SK-N-SH (cell line): ENCODE data around the gene RPGR. TPM values are rescaled to one million over a fixed set of nuclear protein-coding genes. Genes with fewer than 3 reads are reported as not detected.

Experiments used
- CTCF ChIA-PET: fragments of 300-600, 350-600 bp; formaldehyde crosslinking; extraction: SDS; loops from one replicate; lab custom pipeline; 2021; lab: Yijun Ruan, JAX
- POLR2A ChIA-PET: fragments of 350-600 bp; sonication (Branson Sonifier 250); formaldehyde crosslinking; extraction: SDS; loops from one replicate; lab custom pipeline; 2020; ENCODE audit warnings: antibody characterized with exemption, inconsistent platforms; lab: Yijun Ruan, JAX
- DNase-seq: peaks from one replicate; pipeline ENCODE4 v3.0.0; 2012
- H2AFZ ChIP-seq: fragments of 200-600 bp; sonication (generic); 2 replicates; pipeline ENCODE4 v1.8.1; 2016; ENCODE audit warnings: antibody characterized with exemption, mild to moderate bottlenecking, low read depth
- H3F3A ChIP-seq: fragments of 200-600 bp; sonication (generic); replicated peaks from 2 replicates; pipeline ENCODE3; 2016; ENCODE audit warnings: antibody characterized with exemption, mild to moderate bottlenecking; ENCODE audit not compliant: insufficient read depth
- H3K27ac ChIP-seq, 2 experiments: fragments of 200-500 bp in 1 of 2; fragments of 200-600 bp in 1 of 2; sonication (Bioruptor generic) in 1 of 2; sonication (generic), shearing (Covaris generic) in 1 of 2; 2 replicates each; pipeline versions ENCODE4 v1.5.1 to v1.6.1; 2014 to 2016; ENCODE audit warnings: low read depth in 2 of 2, inconsistent platforms in 1 of 2, low read length in 1 of 2, mild to moderate bottlenecking in 1 of 2, mixed read lengths in 1 of 2
- H3K27me3 ChIP-seq: fragments of 200-600 bp; sonication (generic), shearing (Covaris generic); 2 replicates; pipeline ENCODE4 v1.6.1; 2016; ENCODE audit warnings: mixed run types; ENCODE audit not compliant: insufficient read depth
- H3K36me3 ChIP-seq, 2 experiments: fragments of 200-500 bp in 1 of 2; fragments of 200-600 bp in 1 of 2; sonication (Bioruptor generic) in 1 of 2; sonication (generic) in 1 of 2; replicated peaks in 1 of 2; 2 replicates each; pipeline versions ENCODE3 to v1.5.1; 2014 to 2016; ENCODE audit warnings: low read length in 1 of 2, mild to moderate bottlenecking in 1 of 2; ENCODE audit not compliant: insufficient read depth in 2 of 2, control insufficient read depth in 1 of 2
- H3K4me1 ChIP-seq, 2 experiments: fragments of 200-500 bp in 1 of 2; fragments of 200-600 bp in 1 of 2; sonication (Bioruptor generic) in 1 of 2; sonication (generic), shearing (Covaris generic) in 1 of 2; 2 replicates each; pipeline versions ENCODE4 v1.5.1 to v1.6.1; 2014 to 2016; ENCODE audit warnings: low read depth in 1 of 2, low read length in 1 of 2, mixed run types in 1 of 2; ENCODE audit not compliant: insufficient read depth in 2 of 2, control insufficient read depth in 1 of 2
- H3K4me2 ChIP-seq: fragments of 200-600 bp; sonication (generic), shearing (Covaris generic); 2 replicates; pipeline ENCODE4 v1.6.1; 2017; ENCODE audit warnings: mixed run types
- H3K4me3 ChIP-seq, 2 experiments: fragments of 200-500 bp in 1 of 2; fragments of 200-600 bp in 1 of 2; sonication (Bioruptor generic) in 1 of 2; sonication (generic), shearing (Covaris generic) in 1 of 2; 2 replicates each; pipeline versions ENCODE4 v1.5.1 to v1.8.1; 2014 to 2016; ENCODE audit warnings: low read depth in 2 of 2, inconsistent platforms in 1 of 2, low read length in 1 of 2, mild to moderate bottlenecking in 1 of 2, mixed read lengths in 1 of 2, moderate library complexity in 1 of 2
- H3K79me2 ChIP-seq: fragments of 200-600 bp; sonication (generic); 2 replicates; pipeline ENCODE4 v1.8.1; 2017; ENCODE audit warnings: mild to moderate bottlenecking; ENCODE audit not compliant: insufficient read depth
- H3K9ac ChIP-seq: fragments of 200-600 bp; sonication (generic); 2 replicates; pipeline ENCODE4 v1.6.1; 2017; ENCODE audit warnings: mixed run types
- H3K9me2 ChIP-seq: fragments of 200-600 bp; sonication (generic); 2 replicates; pipeline ENCODE4 v1.6.1; 2017; ENCODE audit warnings: mixed run types
- H3K9me3 ChIP-seq: fragments of 200-600 bp; sonication (generic); 2 replicates; pipeline ENCODE4 v1.6.1; 2017; ENCODE audit warnings: mixed run types, mild to moderate bottlenecking, moderate library complexity
- H4K20me1 ChIP-seq: fragments of 200-600 bp; sonication (generic); 2 replicates; pipeline ENCODE4 v1.6.1; 2017; ENCODE audit warnings: mild to moderate bottlenecking, mixed run types; ENCODE audit not compliant: insufficient read depth
- CHD2 ChIP-seq: fragments of 150-350 bp; IDR thresholded peaks from 2 replicates; pipeline ENCODE4 v1.6.1; 2018; ENCODE audit warnings: low read length; ENCODE audit not compliant: partially characterized antibody
- ELF1 ChIP-seq: IDR thresholded peaks from 2 replicates; pipeline ENCODE4 v1.4.0; 2012
- FOXM1 ChIP-seq: IDR thresholded peaks from 2 replicates; pipeline ENCODE4 v1.4.0; 2012; ENCODE audit warnings: low read depth, mild to moderate bottlenecking
- GABPA ChIP-seq: IDR thresholded peaks from 2 replicates; pipeline ENCODE4 v1.4.0; 2012; ENCODE audit warnings: low read depth, mild to moderate bottlenecking
- GATA2 ChIP-seq: sonication (generic); formaldehyde crosslinking; IDR thresholded peaks from 2 replicates; pipeline ENCODE4 v1.5.0; 2020; ENCODE audit warnings: mild to moderate bottlenecking, missing genetic modification reagents
- JUND ChIP-seq: IDR thresholded peaks from 2 replicates; pipeline ENCODE4 v1.4.0; 2012
- MEF2A ChIP-seq: IDR thresholded peaks from 2 replicates; pipeline ENCODE4 v1.4.0; 2012; ENCODE audit warnings: low read depth, borderline replicate concordance
- MXI1 ChIP-seq: IDR thresholded peaks from 2 replicates; pipeline ENCODE4 v1.6.1; 2012; ENCODE audit warnings: mild to moderate bottlenecking, low read depth, low read length, improper control_type of control experiment
- NFIC ChIP-seq: IDR thresholded peaks from 2 replicates; pipeline ENCODE4 v1.4.0; 2012; ENCODE audit warnings: borderline replicate concordance
- NRF1 ChIP-seq: IDR thresholded peaks from 2 replicates; pipeline ENCODE4 v1.6.1; 2012; ENCODE audit warnings: low read depth, mild to moderate bottlenecking, low read length
- POLR2AphosphoS5 ChIP-seq: IDR thresholded peaks from 2 replicates; pipeline ENCODE4 v1.6.1; 2012; ENCODE audit warnings: low read depth, low read length
- RCOR1 ChIP-seq: fragments of 150-350 bp; IDR thresholded peaks from 2 replicates; pipeline ENCODE4 v1.6.1; 2017; ENCODE audit warnings: antibody characterized with exemption, low read length
- SMC3 ChIP-seq: IDR thresholded peaks from 2 replicates; pipeline ENCODE4 v1.6.1; 2012; ENCODE audit warnings: low read depth, low read length, improper control_type of control experiment
- TAF1 ChIP-seq: IDR thresholded peaks from 2 replicates; pipeline ENCODE4 v1.6.1; 2012; ENCODE audit warnings: low read depth, mild to moderate bottlenecking, low read length, moderate library complexity, borderline replicate concordance
- TCF12 ChIP-seq: IDR thresholded peaks from 2 replicates; pipeline ENCODE4 v1.4.0; 2012
- WGBS: methylation state at CpG from one replicate; pipeline ENCODE4 v1.1.6; 2017; ENCODE audit warnings: low lambda C conversion rate; 5-methylcytosine and 5-hydroxymethylcytosine counted together
- polyA plus RNA-seq, 3 experiments: library from polyadenylated mRNA; depleted of rRNA; stranded (reverse); fragments of >200 nt; gene quantifications; 2 replicates each; pipeline ENCODE4 v1.2.3, GENCODE V29; 2012
- TF ChIP-seq, protein P1 (sequence below): fragments of 200-600 bp; sonication (generic); IDR thresholded peaks from 2 replicates; pipeline ENCODE4 v1.6.1; 2017; ENCODE audit warnings: antibody characterized with exemption, mild to moderate bottlenecking, moderate library complexity
- TF ChIP-seq, protein P2 (sequence below): fragments of 150-350 bp; IDR thresholded peaks from 2 replicates; pipeline ENCODE4 v1.6.1; 2017; ENCODE audit warnings: antibody characterized with exemption, low read length, low read depth, borderline replicate concordance
- TF ChIP-seq, protein P3 (sequence below): IDR thresholded peaks from 2 replicates; pipeline ENCODE4; 2012
- TF ChIP-seq, protein P4 (sequence below): IDR thresholded peaks from 2 replicates; pipeline ENCODE4 v1.6.1; 2012; ENCODE audit warnings: mild to moderate bottlenecking, low read depth, low read length, moderate library complexity

Gene RPGR
- polyA plus RNA-seq, 1 of the 3 experiments (the other 2 are of a cell fraction): 1.2 TPM

DNA sequence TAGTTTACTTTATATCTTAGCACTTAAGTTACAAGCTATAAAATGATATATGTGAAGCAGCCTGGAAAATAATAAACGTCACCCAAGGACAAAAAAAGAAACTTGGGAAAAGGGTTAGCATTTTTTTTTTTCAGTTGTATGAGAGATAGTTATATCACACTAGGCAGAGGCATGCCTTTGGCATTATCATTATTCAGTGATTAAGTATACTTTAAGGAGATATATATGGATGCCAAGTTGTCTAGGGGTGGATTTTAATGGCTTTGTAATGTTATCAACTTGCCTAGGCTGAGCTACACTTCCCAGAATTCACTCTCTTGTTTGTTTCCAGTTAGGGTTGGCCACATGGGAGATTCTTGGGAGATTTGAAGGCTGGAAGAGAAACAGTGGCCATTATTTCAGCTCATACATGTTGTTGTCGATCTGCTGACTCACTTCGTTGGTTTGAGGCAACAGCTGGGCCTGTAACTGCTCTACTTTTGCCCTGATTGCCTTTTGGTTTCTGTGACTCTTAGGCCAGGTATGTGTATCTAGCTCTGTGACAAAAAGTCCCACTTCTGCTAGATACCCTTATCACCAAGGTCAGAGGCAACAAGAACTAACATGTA lies 95.1 kb downstream of the RPGR start:
- Histone ChIP-seq H3K4me3 (no peak overlapping the region), H4K20me1 (no peaks in the 10 kb centered on the region), H3K79me2 (no peaks in the 10 kb centered on the region), H2AFZ (no peak overlapping the region), H3K4me2 (no peak overlapping the region), H3K9ac (no peak overlapping the region), H3K36me3 (no peaks in the 10 kb centered on the region), H3K27ac (no peak overlapping the region), H3F3A (no peaks in the 10 kb centered on the region), H3K9me3 (no peaks in the 10 kb centered on the region), H3K9me2 (no peaks in the 10 kb centered on the region), H3K4me1 (no peaks in the 10 kb centered on the region), H3K27me3 (no peaks in the 10 kb centered on the region)
- POLR2A ChIA-PET: no interaction called here
- 37% methylated on average over 3 of the region's 3 CpGs for WGBS
- no peak for DNase-seq
- CTCF ChIA-PET: interaction anchor here (0.7 to 1.6 kb wide), 3 partner anchors 12 to 66 kb away, joined by 3 to 9 read pairs (median 3); no protein-coding TSS in a partner anchor
- TF ChIP-seq TCF12: peak; percentile 6; the same call in 1 of the 2 replicates
- TF ChIP-seq ELF1: no peak
- TF ChIP-seq, protein P1, sequence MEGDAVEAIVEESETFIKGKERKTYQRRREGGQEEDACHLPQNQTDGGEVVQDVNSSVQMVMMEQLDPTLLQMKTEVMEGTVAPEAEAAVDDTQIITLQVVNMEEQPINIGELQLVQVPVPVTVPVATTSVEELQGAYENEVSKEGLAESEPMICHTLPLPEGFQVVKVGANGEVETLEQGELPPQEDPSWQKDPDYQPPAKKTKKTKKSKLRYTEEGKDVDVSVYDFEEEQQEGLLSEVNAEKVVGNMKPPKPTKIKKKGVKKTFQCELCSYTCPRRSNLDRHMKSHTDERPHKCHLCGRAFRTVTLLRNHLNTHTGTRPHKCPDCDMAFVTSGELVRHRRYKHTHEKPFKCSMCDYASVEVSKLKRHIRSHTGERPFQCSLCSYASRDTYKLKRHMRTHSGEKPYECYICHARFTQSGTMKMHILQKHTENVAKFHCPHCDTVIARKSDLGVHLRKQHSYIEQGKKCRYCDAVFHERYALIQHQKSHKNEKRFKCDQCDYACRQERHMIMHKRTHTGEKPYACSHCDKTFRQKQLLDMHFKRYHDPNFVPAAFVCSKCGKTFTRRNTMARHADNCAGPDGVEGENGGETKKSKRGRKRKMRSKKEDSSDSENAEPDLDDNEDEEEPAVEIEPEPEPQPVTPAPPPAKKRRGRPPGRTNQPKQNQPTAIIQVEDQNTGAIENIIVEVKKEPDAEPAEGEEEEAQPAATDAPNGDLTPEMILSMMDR: no peak
- no peak for TF ChIP-seq RCOR1
- TF ChIP-seq CHD2: no peak

DNA sequence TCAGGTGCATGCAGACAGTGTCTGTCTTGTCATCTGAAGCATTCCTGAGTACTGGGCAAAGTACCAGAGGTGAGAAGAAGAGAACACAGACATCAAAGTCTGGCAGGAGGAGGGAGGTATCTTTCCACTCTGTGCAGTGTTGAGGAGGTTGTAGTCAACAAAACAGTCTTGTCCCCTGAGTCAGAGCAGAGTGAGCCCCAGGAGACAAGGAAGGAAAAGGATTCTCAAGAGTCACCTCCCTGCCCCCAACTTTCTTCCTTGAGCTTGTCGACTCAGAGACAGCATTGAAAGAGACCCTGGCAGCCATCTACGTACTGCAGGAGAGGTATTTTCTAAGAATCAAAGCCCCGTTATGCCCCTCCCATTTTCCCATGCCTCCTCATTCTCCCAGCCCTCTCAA lies 102.2 kb downstream of the RPGR start:
- H3K9me3 ChIP-seq: no peaks in the 10 kb centered on the region
- CTCF ChIA-PET: no interaction called here
- no peak overlapping the region for H3K27ac ChIP-seq
- H4K20me1 ChIP-seq: no peaks in the 10 kb centered on the region
- H3K9ac ChIP-seq: 0 out of 2 replicates have a peak overlapping the region, but pooled peaks have one; percentile 9
- peak overlapping the region; percentile 11; the same call in 1 of the 2 replicates for H3K4me2 ChIP-seq
- no peaks in the 10 kb centered on the region for H3F3A ChIP-seq
- DNase-seq: no peak
- no peaks in the 10 kb centered on the region for H3K9me2 ChIP-seq
- peaks cover 0 to under 1% of the 10 kb centered on the region in 2 experiments; a peak in 1 of 4 replicates for H3K4me1 ChIP-seq
- peak overlapping the region; percentile 72; the same call in 1 of the 2 replicates for H2AFZ ChIP-seq
- H3K4me3 ChIP-seq: no peak overlapping the region
- no peaks in the 10 kb centered on the region for H3K36me3 ChIP-seq
- no peaks in the 10 kb centered on the region for H3K79me2 ChIP-seq
- 3% methylated on average over 3 of the region's 3 CpGs for WGBS
- POLR2A ChIA-PET: no interaction called here
- H3K27me3 ChIP-seq: no peaks in the 10 kb centered on the region; the same call in 1 of the 2 replicates
- TF ChIP-seq SMC3 (no peak), RCOR1 (no peak), ELF1 (no peak), NFIC (no peak), GATA2 (CRISPR knock-in tag) (no peak), TCF12 (no peak), GABPA (no peak), MEF2A (no peak), POLR2AphosphoS5 (no peak), MXI1 (no peak), NRF1 (no peak), TAF1 (no peak), JUND (no peak), CHD2 (no peak), FOXM1 (no peak)
- TF ChIP-seq, protein P2, sequence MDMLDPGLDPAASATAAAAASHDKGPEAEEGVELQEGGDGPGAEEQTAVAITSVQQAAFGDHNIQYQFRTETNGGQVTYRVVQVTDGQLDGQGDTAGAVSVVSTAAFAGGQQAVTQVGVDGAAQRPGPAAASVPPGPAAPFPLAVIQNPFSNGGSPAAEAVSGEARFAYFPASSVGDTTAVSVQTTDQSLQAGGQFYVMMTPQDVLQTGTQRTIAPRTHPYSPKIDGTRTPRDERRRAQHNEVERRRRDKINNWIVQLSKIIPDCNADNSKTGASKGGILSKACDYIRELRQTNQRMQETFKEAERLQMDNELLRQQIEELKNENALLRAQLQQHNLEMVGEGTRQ: no peak
- TF ChIP-seq, protein P3, sequence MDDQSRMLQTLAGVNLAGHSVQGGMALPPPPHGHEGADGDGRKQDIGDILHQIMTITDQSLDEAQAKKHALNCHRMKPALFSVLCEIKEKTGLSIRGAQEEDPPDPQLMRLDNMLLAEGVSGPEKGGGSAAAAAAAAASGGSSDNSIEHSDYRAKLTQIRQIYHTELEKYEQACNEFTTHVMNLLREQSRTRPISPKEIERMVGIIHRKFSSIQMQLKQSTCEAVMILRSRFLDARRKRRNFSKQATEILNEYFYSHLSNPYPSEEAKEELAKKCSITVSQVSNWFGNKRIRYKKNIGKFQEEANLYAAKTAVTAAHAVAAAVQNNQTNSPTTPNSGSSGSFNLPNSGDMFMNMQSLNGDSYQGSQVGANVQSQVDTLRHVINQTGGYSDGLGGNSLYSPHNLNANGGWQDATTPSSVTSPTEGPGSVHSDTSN: no peak
- TF ChIP-seq, protein P4, sequence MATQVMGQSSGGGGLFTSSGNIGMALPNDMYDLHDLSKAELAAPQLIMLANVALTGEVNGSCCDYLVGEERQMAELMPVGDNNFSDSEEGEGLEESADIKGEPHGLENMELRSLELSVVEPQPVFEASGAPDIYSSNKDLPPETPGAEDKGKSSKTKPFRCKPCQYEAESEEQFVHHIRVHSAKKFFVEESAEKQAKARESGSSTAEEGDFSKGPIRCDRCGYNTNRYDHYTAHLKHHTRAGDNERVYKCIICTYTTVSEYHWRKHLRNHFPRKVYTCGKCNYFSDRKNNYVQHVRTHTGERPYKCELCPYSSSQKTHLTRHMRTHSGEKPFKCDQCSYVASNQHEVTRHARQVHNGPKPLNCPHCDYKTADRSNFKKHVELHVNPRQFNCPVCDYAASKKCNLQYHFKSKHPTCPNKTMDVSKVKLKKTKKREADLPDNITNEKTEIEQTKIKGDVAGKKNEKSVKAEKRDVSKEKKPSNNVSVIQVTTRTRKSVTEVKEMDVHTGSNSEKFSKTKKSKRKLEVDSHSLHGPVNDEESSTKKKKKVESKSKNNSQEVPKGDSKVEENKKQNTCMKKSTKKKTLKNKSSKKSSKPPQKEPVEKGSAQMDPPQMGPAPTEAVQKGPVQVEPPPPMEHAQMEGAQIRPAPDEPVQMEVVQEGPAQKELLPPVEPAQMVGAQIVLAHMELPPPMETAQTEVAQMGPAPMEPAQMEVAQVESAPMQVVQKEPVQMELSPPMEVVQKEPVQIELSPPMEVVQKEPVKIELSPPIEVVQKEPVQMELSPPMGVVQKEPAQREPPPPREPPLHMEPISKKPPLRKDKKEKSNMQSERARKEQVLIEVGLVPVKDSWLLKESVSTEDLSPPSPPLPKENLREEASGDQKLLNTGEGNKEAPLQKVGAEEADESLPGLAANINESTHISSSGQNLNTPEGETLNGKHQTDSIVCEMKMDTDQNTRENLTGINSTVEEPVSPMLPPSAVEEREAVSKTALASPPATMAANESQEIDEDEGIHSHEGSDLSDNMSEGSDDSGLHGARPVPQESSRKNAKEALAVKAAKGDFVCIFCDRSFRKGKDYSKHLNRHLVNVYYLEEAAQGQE: no peak
